ENCODE measurements around the gene AADAT. TPM values are rescaled to one million over a fixed set of nuclear protein-coding genes. Genes with fewer than 3 reads are reported as not detected.

Gene AADAT
- total and polyA plus RNA-seq, 2 of the 8 experiments (the other 6 are each of a cell fraction or from before 2014, with no cell fraction given), result 6.1 to 7.7 TPM

DNA sequence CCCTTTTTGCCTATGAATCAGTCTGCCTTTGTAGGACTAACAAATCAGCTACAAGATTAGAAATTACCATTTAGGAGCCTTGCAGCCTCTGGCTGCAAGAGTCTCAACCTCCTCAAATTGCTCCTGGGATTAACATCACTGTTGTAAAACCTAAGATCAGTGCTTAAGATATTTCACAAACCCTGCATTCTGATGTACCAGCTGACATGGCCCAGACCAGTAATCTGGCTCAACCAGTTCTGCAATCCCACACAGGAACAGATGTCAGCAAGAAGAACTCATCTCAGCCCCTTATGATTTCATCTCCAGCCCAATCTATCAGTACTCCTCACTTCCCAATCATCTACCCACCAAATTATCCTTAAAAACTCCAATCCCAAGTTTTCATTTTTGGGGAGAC is 32.5 kb upstream of the AADAT start (continued):
- TF ChIP-seq HDAC6 (IDR thresholded peaks at IDR 0.05; ENCODE audit: low read depth, low read length), result no peak
- no peak for TF ChIP-seq SIX5 (IDR thresholded peaks at IDR 0.05; ENCODE audit: low read depth, low read length)
- no peak for TF ChIP-seq CTBP2 (IDR thresholded peaks at IDR 0.05; ENCODE audit: borderline replicate concordance, insufficient read depth, insufficient read length, low read length)
- TF ChIP-seq CREB1 (IDR thresholded peaks at IDR 0.05), result no peak
- TF ChIP-seq SRF (IDR thresholded peaks at IDR 0.05; ENCODE audit: low read depth, low read length), result no peak
- no peak for TF ChIP-seq SUZ12 (IDR thresholded peaks at IDR 0.05; ENCODE audit: low read length)
- no peak for TF ChIP-seq TEAD4 (IDR thresholded peaks at IDR 0.05; ENCODE audit: low read depth, low read length)
- TF ChIP-seq SP2 (IDR thresholded peaks at IDR 0.05; ENCODE audit: low read length), result no peak

Measured in H1 (cell line).